GM23338 (cell line): ENCODE measurements around the gene UBA5.

Experiments used
- CREB1 ChIP-seq: fragments of 250-450 bp; sonication (Bioruptor Pico); IDR thresholded peaks from 2 replicates; pipeline ENCODE4 v1.5.0; 2020; ENCODE audit warnings: low read depth, mild to moderate bottlenecking, moderate library complexity
- CTCF ChIP-seq, 2 experiments: fragments of 200-600 bp in 1 of 2; sonication (generic) in 1 of 2; conservative IDR thresholded peaks; 2 replicates each; pipeline versions ENCODE4 v1.5.1 to v1.6.1; 2016 to 2017; ENCODE audit warnings: antibody characterized with exemption in 2 of 2, low read depth in 2 of 2, mild to moderate bottlenecking in 2 of 2, moderate library complexity in 1 of 2
- EZH2 ChIP-seq: fragments of 200-600 bp; sonication (generic); IDR thresholded peaks from one replicate; pipeline ENCODE4 v1.8.0; 2017; ENCODE audit warnings: antibody characterized with exemption, mild to moderate bottlenecking, low read depth; ENCODE audit not compliant: unreplicated experiment
- EZH2phosphoT487 ChIP-seq: fragments of 200-600 bp; sonication (generic); IDR thresholded peaks from one replicate; pipeline ENCODE4 v1.8.1; 2018; ENCODE audit warnings: antibody characterized with exemption; ENCODE audit not compliant: unreplicated experiment
- JUNB ChIP-seq: IDR thresholded peaks from one replicate; pipeline ENCODE4 v1.6.1; 2016; ENCODE audit warnings: antibody characterized with exemption; ENCODE audit not compliant: unreplicated experiment
- POLR2AphosphoS5 ChIP-seq: IDR thresholded peaks from 2 replicates; pipeline ENCODE4 v1.6.1; 2016; ENCODE audit warnings: antibody characterized with exemption, low read depth
- REST ChIP-seq: IDR thresholded peaks from one replicate; pipeline ENCODE4 v1.6.1; 2018; ENCODE audit warnings: antibody characterized with exemption; ENCODE audit not compliant: unreplicated experiment
- STAT1 ChIP-seq: IDR thresholded peaks from one replicate; pipeline ENCODE4 v1.6.1; 2016; ENCODE audit warnings: antibody characterized with exemption; ENCODE audit not compliant: unreplicated experiment

DNA sequence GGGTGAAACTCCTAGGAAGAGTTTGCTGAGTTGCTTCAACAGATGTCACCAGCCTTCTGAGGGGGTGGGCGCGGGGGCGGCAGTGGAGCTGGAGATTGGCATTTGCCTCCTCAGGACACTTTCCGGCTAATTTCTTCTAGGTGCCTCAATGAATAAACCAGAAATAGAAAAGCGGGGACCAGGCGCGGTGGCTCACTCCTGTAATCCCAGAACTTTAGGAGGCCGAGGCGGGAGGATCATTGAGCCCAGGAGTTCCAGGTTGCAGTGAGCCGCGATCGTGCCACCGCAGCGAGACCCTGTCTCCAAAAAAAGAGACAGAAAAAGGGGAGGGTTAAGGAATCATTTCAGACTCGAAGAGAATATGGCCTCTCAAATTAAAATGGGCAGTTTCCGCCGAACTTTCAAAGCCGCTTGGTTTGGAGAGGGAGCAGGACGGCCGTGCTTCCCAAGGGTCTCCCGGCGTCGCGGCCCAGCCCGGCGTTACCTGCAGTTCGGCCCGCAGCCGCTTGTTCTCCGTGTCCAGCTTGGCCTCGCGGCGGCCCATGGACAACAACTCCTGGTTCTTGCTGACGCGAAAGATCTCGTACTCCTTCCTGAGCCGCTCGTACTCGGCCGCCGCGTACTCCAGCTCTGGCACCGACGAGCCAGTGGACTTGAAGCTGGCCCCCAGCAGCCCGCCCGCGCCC, 61.5 kb downstream of the UBA5 start:
- TF ChIP-seq EZH2 (no peak), CTCF (conservative IDR thresholded peaks at IDR 0.05; ENCODE audit: low read depth in 2 of 2) (0 out of 4 replicates have a peak, but pooled peaks of 1 of the 2 experiments have one; percentile 13), CREB1 (CRISPR knock-in tag) (no peak), EZH2phosphoT487 (no peak), STAT1 (no peak), POLR2AphosphoS5 (no peak), JUNB (no peak), REST (no peak)
